SU-DHL-6 (cell line): ENCODE measurements around the gene GIMAP1.

ENCODE experiments used
- EZH2phosphoT487 ChIP-seq: fragments of 200-600 bp; sonication (generic), shearing (Covaris generic); conservative IDR thresholded peaks from 2 replicates; pipeline ENCODE4 v1.6.1; 2018; ENCODE audit warnings: mild to moderate bottlenecking, antibody characterized with exemption, low read length, moderate library complexity, mixed read lengths
- TF ChIP-seq, protein P1 (sequence below): fragments of 200-600 bp; sonication (generic); IDR thresholded peaks from one replicate; pipeline ENCODE4 v1.5.1; 2017; ENCODE audit warnings: antibody characterized with exemption, mild to moderate bottlenecking, low read length, moderate library complexity; ENCODE audit not compliant: insufficient read depth, poor library complexity, severe bottlenecking

DNA sequence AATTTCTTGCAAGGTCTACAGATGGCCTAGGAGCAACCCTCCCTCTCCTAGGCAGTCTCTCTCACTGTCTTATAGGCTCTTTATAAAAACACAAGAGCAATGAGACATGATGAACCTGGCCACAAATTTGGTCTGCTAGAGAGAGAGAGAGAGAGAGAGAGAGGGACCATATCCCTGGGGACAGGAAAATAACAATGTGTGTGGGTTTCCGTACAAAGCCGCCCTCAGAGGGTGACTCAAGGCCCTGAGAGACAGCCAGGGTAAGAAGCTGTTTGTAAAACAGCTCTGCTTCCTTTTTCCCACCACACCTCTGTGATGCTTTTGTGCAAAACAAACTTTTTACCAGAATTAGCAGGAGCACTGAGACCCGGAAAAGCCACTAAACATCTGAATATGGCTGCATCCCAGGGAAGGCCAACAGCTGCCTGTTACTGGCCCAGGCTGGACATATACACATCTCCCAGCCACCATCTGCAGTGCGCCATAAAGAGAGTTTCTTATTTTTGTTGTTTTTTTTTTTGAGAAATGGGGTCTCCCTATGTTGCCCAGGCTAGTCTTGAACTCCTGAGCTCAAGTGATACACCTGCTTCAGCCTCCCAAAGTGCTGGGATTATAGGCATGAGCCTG lies 39.2 kb downstream of the GIMAP1 start:
- TF ChIP-seq, protein P1, sequence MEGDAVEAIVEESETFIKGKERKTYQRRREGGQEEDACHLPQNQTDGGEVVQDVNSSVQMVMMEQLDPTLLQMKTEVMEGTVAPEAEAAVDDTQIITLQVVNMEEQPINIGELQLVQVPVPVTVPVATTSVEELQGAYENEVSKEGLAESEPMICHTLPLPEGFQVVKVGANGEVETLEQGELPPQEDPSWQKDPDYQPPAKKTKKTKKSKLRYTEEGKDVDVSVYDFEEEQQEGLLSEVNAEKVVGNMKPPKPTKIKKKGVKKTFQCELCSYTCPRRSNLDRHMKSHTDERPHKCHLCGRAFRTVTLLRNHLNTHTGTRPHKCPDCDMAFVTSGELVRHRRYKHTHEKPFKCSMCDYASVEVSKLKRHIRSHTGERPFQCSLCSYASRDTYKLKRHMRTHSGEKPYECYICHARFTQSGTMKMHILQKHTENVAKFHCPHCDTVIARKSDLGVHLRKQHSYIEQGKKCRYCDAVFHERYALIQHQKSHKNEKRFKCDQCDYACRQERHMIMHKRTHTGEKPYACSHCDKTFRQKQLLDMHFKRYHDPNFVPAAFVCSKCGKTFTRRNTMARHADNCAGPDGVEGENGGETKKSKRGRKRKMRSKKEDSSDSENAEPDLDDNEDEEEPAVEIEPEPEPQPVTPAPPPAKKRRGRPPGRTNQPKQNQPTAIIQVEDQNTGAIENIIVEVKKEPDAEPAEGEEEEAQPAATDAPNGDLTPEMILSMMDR, result no peak
- TF ChIP-seq EZH2phosphoT487, result no peak
